Germinal center (tissue), 1 donor: ENCODE results near the gene CCDC50.

Source experiments
- DNase-seq: peaks from one replicate; pipeline ENCODE4 v3.0.0; 2012; ENCODE audit warnings: mixed read lengths, low spot score

Gene CCDC50

GRCh38 chr3:191425322-191425734 lies 96.1 kb downstream of the CCDC50 start:
- no peak for DNase-seq

- DNase-seq, result no peak
Observed at GRCh38 chr3:191426311-191426710, 97.1 kb downstream of the CCDC50 start.

- no peak for DNase-seq
Observed at GRCh38 chr3:191428177-191428576, 99.0 kb downstream of the CCDC50 start.

GRCh38 chr3:191430103-191430502 lies 100.9 kb downstream of the CCDC50 start:
- no peak for DNase-seq

GRCh38 chr3:191431160-191431822 lies 102.1 kb downstream of the CCDC50 start:
- DNase-seq, result no peak

GRCh38 chr3:191432162-191432561 lies 103.0 kb downstream of the CCDC50 start:
- no peak for DNase-seq

GRCh38 chr3:191434024-191434423 lies 104.8 kb downstream of the CCDC50 start:
- DNase-seq, result no peak

GRCh38 chr3:191435981-191436380 lies 106.8 kb downstream of the CCDC50 start:
- no peak for DNase-seq

GRCh38 chr3:191438150-191438814 lies 109.1 kb downstream of the CCDC50 start:
- DNase-seq, result no peak

- DNase-seq, result no peak
Observed at GRCh38 chr3:191440532-191440931, 111.3 kb downstream of the CCDC50 start.

GRCh38 chr3:191441687-191442086 lies 112.5 kb downstream of the CCDC50 start:
- no peak for DNase-seq

- no peak for DNase-seq
Observed at GRCh38 chr3:191444569-191444968, 115.4 kb downstream of the CCDC50 start.
